A673 (cell line): ENCODE measurements around the gene HMGXB4. TPM values are rescaled to one million over a fixed set of nuclear protein-coding genes. Genes with fewer than 3 reads are reported as not detected.

Experiments used
- BruUV-seq: library from RNA; stranded (reverse); fragments of 400-500 nt; replicated peaks from 2 replicates; lab custom pipeline; 2021; lab: Mats Ljungman, UMichigan
- CTCF ChIA-PET: fragments of 300-600 bp; sonication (Branson Sonifier 250); formaldehyde crosslinking; loops from one replicate; lab custom pipeline; 2022; ENCODE audit warnings: antibody characterized with exemption; lab: Charles Lee
- POLR2A ChIA-PET: fragments of 300-600 bp; sonication (Branson Sonifier 250); formaldehyde crosslinking; loops from one replicate; lab custom pipeline; 2022; ENCODE audit warnings: antibody characterized with exemption; ENCODE audit not compliant: low non-redundant PET; lab: Charles Lee
- DNase-seq: peaks from one replicate; pipeline ENCODE4 v3.0.0-alpha.2; 2015; ENCODE audit warnings: low spot score
- H3K27ac ChIP-seq: fragments of 200-600 bp; sonication (generic); 2 replicates; pipeline ENCODE4 v1.5.1; 2016; ENCODE audit warnings: mixed run types, low read depth, mild to moderate bottlenecking, mixed read lengths, antibody characterized with exemption, low read length; ENCODE audit not compliant: poor library complexity, severe bottlenecking
- H3K27me3 ChIP-seq: fragments of 200-600 bp; sonication (generic); replicated peaks from 2 replicates; pipeline ENCODE4 v1.6.1; 2017; ENCODE audit warnings: mixed run types, low read depth, mild to moderate bottlenecking, mixed read lengths, antibody characterized with exemption, low read length; ENCODE audit not compliant: insufficient read depth, poor library complexity
- H3K36me3 ChIP-seq: fragments of 200-600 bp; sonication (generic); 2 replicates; pipeline ENCODE4 v1.6.1; 2016; ENCODE audit warnings: mixed run types, mild to moderate bottlenecking, mixed read lengths, antibody characterized with exemption, low read length; ENCODE audit not compliant: insufficient read depth, poor library complexity, severe bottlenecking
- H3K4me1 ChIP-seq: fragments of 200-600 bp; sonication (generic); 2 replicates; pipeline ENCODE4 v1.6.1; 2017; ENCODE audit warnings: mixed run types, mild to moderate bottlenecking, mixed read lengths, antibody characterized with exemption, low read length; ENCODE audit not compliant: insufficient read depth, poor library complexity, severe bottlenecking
- H3K4me3 ChIP-seq: fragments of 200-600 bp; sonication (generic); 2 replicates; pipeline ENCODE4 v1.5.1; 2016; ENCODE audit warnings: low read depth, mixed run types, mild to moderate bottlenecking, mixed read lengths, low read length; ENCODE audit not compliant: poor library complexity, severe bottlenecking
- H3K9me3 ChIP-seq: fragments of 200-600 bp; sonication (generic); 2 replicates; pipeline ENCODE4 v1.6.1; 2016; ENCODE audit warnings: mixed run types, low read depth, mild to moderate bottlenecking, mixed read lengths, antibody characterized with exemption, low read length; ENCODE audit not compliant: poor library complexity, severe bottlenecking
- EZH2 ChIP-seq: fragments of 200-600 bp; sonication (generic); IDR thresholded peaks from 2 replicates; pipeline ENCODE4 v1.6.1; 2017; ENCODE audit warnings: borderline replicate concordance, low read depth, mild to moderate bottlenecking, mixed read lengths, antibody characterized with exemption, low read length; ENCODE audit not compliant: poor library complexity, severe bottlenecking
- intact Hi-C: fragments of 100-400 bp; cut with micrococcal nuclease; formaldehyde crosslinking; loops from one replicate; pipeline ENCODE4 v1.10.0; 2022; ENCODE audit not compliant: unreplicated experiment
- total RNA-seq: library from RNA; stranded (reverse); gene quantifications from 2 replicates; pipeline ENCODE4 v1.2.3, GENCODE V29; 2021
- TF ChIP-seq, protein P1 (sequence below): fragments of 300-800, 200-600 bp; sonication (generic); conservative IDR thresholded peaks from 2 replicates; pipeline ENCODE4 v1.5.1; 2017; ENCODE audit warnings: low read depth, mild to moderate bottlenecking, antibody characterized with exemption, low read length, moderate library complexity, mixed read lengths

The HMGXB4 gene
- total RNA-seq, 1 experiment from 2014 or later, result 52.7 TPM

DNA sequence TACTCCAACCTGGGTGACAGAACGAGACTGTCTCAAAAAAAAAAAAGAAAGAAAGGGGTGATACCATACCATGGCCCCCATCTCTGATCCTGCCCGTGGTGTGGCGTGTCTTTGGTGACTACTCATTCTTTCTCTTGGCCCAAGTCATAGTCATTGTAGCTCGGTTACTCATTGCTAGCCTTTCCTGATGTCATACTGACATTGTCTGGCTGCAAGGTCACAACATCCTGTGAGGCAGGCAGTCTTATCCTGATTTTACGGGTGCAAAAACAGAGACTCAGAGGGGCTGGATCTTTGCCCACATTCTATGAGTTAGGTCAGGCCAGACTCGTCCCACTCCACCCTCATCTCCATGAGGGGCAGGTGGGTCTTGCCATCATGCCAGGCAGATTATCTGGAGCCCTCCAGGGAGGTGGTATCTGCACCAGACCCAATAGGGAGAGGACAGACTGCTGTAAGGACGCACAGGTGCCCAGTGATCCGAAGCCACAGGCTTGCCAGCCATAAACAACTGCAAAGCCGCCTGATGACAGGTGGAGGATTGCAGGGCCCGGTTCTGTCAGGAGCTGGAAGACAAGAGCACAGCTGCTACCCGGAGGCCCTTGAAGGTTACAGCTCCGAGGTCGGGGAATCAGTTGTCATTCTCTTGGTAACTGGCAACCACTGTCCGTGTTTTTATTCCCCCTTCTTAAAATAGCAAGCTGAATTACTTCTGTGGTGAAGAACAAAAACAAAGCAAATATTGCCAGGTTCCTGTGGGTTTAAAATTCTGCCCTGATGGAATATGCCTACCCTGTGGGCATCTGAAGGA is 56.2 kb downstream of the HMGXB4 start:
- Histone ChIP-seq H3K36me3 (no peaks in the 10 kb centered on the region), H3K4me1 (no peaks in the 10 kb centered on the region), H3K27ac (no peak overlapping the region), H3K27me3 (no peaks in the 10 kb centered on the region), H3K4me3 (no peak overlapping the region), H3K9me3 (no peaks in the 10 kb centered on the region)
- TF ChIP-seq, protein P1, sequence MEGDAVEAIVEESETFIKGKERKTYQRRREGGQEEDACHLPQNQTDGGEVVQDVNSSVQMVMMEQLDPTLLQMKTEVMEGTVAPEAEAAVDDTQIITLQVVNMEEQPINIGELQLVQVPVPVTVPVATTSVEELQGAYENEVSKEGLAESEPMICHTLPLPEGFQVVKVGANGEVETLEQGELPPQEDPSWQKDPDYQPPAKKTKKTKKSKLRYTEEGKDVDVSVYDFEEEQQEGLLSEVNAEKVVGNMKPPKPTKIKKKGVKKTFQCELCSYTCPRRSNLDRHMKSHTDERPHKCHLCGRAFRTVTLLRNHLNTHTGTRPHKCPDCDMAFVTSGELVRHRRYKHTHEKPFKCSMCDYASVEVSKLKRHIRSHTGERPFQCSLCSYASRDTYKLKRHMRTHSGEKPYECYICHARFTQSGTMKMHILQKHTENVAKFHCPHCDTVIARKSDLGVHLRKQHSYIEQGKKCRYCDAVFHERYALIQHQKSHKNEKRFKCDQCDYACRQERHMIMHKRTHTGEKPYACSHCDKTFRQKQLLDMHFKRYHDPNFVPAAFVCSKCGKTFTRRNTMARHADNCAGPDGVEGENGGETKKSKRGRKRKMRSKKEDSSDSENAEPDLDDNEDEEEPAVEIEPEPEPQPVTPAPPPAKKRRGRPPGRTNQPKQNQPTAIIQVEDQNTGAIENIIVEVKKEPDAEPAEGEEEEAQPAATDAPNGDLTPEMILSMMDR, result no peak
- TF ChIP-seq EZH2, result no peak
- intact Hi-C loops, result no loop called here
- POLR2A ChIA-PET, result no interaction called here
- no TSS peak for BruUV-seq
- no peak for DNase-seq
- CTCF ChIA-PET, result no interaction called here

DNA sequence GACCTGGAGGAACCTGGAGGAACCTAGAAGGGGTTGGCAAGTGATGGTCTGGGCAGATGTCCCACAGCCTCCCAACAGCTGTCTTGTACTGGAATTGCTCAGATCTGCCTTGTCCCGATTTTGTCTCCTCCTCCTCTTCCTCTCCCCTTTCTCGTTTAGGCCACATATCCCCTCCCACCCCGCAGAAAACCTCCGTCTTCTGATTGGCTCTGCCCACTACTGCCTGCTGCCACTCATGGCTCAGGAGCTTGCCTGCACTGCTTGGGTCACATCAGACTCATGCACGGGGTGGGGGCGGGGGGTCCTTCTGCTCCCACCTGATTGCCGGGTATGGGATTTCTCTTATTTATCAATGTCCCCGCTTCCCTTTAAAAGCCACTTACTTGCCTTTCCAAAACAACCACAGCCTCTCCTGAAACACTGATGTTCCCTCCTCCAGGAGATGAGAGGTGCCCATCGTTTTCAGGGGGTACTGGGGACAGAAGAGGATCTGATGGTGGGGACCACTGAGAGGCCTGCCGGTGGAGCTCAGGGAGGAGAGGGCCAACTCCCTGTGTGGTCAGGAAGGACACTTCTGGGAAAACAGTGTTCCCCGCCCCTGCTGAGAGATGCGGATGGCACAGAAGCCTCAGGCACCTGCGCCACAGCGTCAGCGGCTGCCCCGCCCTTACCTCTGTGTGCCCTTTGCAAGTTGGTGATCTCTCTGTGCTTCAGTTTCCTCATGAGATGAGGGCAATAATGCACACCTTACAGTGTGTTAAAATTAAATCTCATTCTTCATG is 57.1 kb downstream of the HMGXB4 start:
- CTCF ChIA-PET, result interaction anchor here (0.6 kb wide), 1 partner anchor 49 kb away, joined by 6 read pairs; no protein-coding TSS in a partner anchor

DNA sequence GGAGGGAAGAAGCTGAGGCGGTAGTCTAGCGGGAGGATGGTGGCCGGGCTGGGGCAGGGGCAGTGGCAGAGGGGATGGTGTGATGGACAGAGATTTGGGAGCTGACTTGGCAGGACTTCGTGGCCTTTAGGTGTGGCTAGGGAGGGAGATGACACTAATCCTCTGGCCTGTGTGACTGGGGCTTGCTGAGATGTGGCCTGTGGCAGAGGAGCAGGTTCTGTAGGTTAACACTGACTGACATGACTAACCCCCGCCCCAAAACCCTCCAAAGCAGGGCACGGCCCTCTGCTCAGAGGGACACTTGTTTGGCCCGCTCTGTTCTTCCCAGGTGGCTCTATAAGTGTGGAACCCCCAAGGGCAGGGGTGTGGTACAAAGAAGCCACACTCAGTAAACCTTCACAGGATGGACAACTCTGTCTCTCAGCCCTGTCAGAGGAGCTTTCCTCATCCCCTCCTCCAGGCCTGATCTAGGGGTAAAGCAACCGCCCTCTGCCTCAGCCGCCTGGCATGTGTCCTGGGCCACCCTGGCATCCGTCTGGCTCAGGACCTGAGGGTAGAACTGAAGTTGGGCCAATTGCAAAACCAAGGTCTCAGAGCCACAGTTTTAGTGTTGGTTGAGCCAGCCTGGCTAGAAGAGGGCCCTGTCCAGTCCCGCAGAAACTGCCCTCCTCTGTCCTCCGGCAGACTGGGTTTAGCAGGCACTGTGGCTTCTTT is 58.0 kb downstream of the HMGXB4 start:
- intact Hi-C loops, result no loop called here
- POLR2A ChIA-PET, result no interaction called here

More for the DNA sequence above, 57.1 kb downstream of the HMGXB4 start:
- Histone ChIP-seq H3K27me3 (no peaks in the 10 kb centered on the region), H3K4me3 (no peak overlapping the region), H3K36me3 (no peaks in the 10 kb centered on the region), H3K27ac (no peak overlapping the region), H3K4me1 (no peaks in the 10 kb centered on the region), H3K9me3 (no peaks in the 10 kb centered on the region)
- POLR2A ChIA-PET, result no interaction called here
- intact Hi-C loops, result no loop called here
- DNase-seq, result no peak
- TF ChIP-seq, protein P1, result no peak
- TF ChIP-seq EZH2, result no peak
- no TSS peak for BruUV-seq

More for the DNA sequence above, 58.0 kb downstream of the HMGXB4 start:
- BruUV-seq, result no TSS peak
- TF ChIP-seq, protein P1, result no peak
- no peak for TF ChIP-seq EZH2
- Histone ChIP-seq H3K4me3 (no peak overlapping the region), H3K4me1 (no peaks in the 10 kb centered on the region), H3K27ac (no peak overlapping the region), H3K9me3 (no peaks in the 10 kb centered on the region), H3K27me3 (no peaks in the 10 kb centered on the region), H3K36me3 (no peaks in the 10 kb centered on the region)
- no peak for DNase-seq
- CTCF ChIA-PET, result no interaction called here
